ENCODE measurements around the gene RAPGEF1. TPM values are rescaled to one million over a fixed set of nuclear protein-coding genes. Genes with fewer than 3 reads are reported as not detected.

RAPGEF1 gene
- total RNA-seq, 2 donors from 2014 or later: 59.7 to 73.0 TPM

GRCh38 chr9:131707050-131707449, 32.8 kb downstream of the RAPGEF1 start:
- TF ChIP-seq CTCF (IDR thresholded peaks at IDR 0.05): no peak
- Histone ChIP-seq H3K4me1 (ENCODE audit: control insufficient read depth in 1 of 2, low read depth in 2 of 2) (peaks cover 25 to 62% of the 10 kb centered on the region in 2 donors), H3K4me3 (no peak overlapping the region), H3K27me3 (replicated peaks; ENCODE audit: insufficient read depth) (no peaks in the 10 kb centered on the region), H3K9me3 (no peaks in the 10 kb centered on the region), H3K27ac (peak overlapping the region in 1 of 2 donors; percentile 45), H3K36me3 (no peaks in the 10 kb centered on the region)
- DNase-seq (ENCODE audit: low spot score) (no peak), ATAC-seq (ENCODE audit: insufficient number of reproducible peaks, low FRiP score, low read depth) (no peak)

- peaks cover 25 to 62% of the 10 kb centered on the region in 2 donors for H3K4me1 ChIP-seq (ENCODE audit: control insufficient read depth in 1 of 2, low read depth in 2 of 2)
These were observed 33.3 kb downstream of the RAPGEF1 start for GRCh38 chr9:131706608-131706970.

GRCh38 chr9:131704988-131705387, 34.9 kb downstream of the RAPGEF1 start:
- Histone ChIP-seq H3K27me3 (replicated peaks; ENCODE audit: insufficient read depth) (no peaks in the 10 kb centered on the region), H3K9me3 (no peaks in the 10 kb centered on the region), H3K36me3 (no peaks in the 10 kb centered on the region), H3K4me1 (ENCODE audit: control insufficient read depth in 1 of 2, low read depth in 2 of 2) (peaks cover 23 to 57% of the 10 kb centered on the region in 2 donors), H3K27ac (no peak overlapping the region), H3K4me3 (no peak overlapping the region)
- DNase-seq (ENCODE audit: low spot score) (no peak), ATAC-seq (ENCODE audit: insufficient number of reproducible peaks, low FRiP score, low read depth) (no peak)
- TF ChIP-seq CTCF (IDR thresholded peaks at IDR 0.05): no peak

More at GRCh38 chr9:131706608-131706970, 33.3 kb downstream of the RAPGEF1 start:
- no peak overlapping the region for H3K4me3 ChIP-seq
- H3K27me3 ChIP-seq (replicated peaks; ENCODE audit: insufficient read depth): no peaks in the 10 kb centered on the region
- no peaks in the 10 kb centered on the region for H3K36me3 ChIP-seq
- DNase-seq (ENCODE audit: low spot score): no peak
- no peak overlapping the region for H3K27ac ChIP-seq
- no peak for ATAC-seq (ENCODE audit: insufficient number of reproducible peaks, low FRiP score, low read depth)
- H3K9me3 ChIP-seq: no peaks in the 10 kb centered on the region
- no peak for TF ChIP-seq CTCF (IDR thresholded peaks at IDR 0.05)

- Histone ChIP-seq H3K4me1 (ENCODE audit: control insufficient read depth in 1 of 2, low read depth in 2 of 2) (peaks cover 17 to 54% of the 10 kb centered on the region in 2 donors), H3K4me3 (no peak overlapping the region), H3K36me3 (no peaks in the 10 kb centered on the region), H3K27me3 (replicated peaks; ENCODE audit: insufficient read depth) (no peaks in the 10 kb centered on the region), H3K27ac (no peak overlapping the region), H3K9me3 (no peaks in the 10 kb centered on the region)
- DNase-seq (ENCODE audit: low spot score) (no peak), ATAC-seq (ENCODE audit: insufficient number of reproducible peaks, low FRiP score, low read depth) (no peak)
- TF ChIP-seq CTCF (IDR thresholded peaks at IDR 0.05): no peak
These were observed 35.5 kb downstream of the RAPGEF1 start for GRCh38 chr9:131704141-131704983.

- Histone ChIP-seq H3K9me3 (no peaks in the 10 kb centered on the region), H3K36me3 (no peaks in the 10 kb centered on the region), H3K4me3 (no peak overlapping the region), H3K4me1 (ENCODE audit: control insufficient read depth in 1 of 2, low read depth in 2 of 2) (peaks cover 13 to 53% of the 10 kb centered on the region in 2 donors), H3K27me3 (replicated peaks; ENCODE audit: insufficient read depth) (no peaks in the 10 kb centered on the region), H3K27ac (no peak overlapping the region)
- no peak for DNase-seq (ENCODE audit: low spot score)
- no peak for TF ChIP-seq CTCF (IDR thresholded peaks at IDR 0.05)
- ATAC-seq (ENCODE audit: insufficient number of reproducible peaks, low FRiP score, low read depth): no peak
These were observed 36.2 kb downstream of the RAPGEF1 start for GRCh38 chr9:131703697-131704096.

Measured in thoracic aorta (tissue), 2 donors.